CD4-positive, alpha-beta T cell (primary cell): ENCODE results near the gene MYH10. TPM values are rescaled to one million over a fixed set of nuclear protein-coding genes. Genes with fewer than 3 reads are reported as not detected.

Experiments used
- ATAC-seq: fragments of 200-7000 bp; cut with Tn5 transposase; one replicate; pipeline ENCODE4 v1.10.0; 2022; ENCODE audit warnings: mild to moderate bottlenecking; ENCODE audit not compliant: poor library complexity
- CTCF ChIA-PET: fragments of 350-600 bp; sonication (Branson Sonifier 250); formaldehyde crosslinking; loops from one replicate; lab custom pipeline; 2021; ENCODE audit warnings: antibody characterized with exemption, inconsistent platforms; lab: Charles Lee
- POLR2A ChIA-PET: fragments of 350-600 bp; sonication (Branson Sonifier 250); formaldehyde crosslinking; loops from one replicate; lab custom pipeline; 2021; ENCODE audit warnings: antibody characterized with exemption, inconsistent platforms; lab: Charles Lee
- DNase-seq, 14 experiments: peaks; one replicate each; pipeline ENCODE4 v3.0.0-alpha.2; 2013 to 2020; ENCODE audit warnings: mixed read lengths in 2 of 14
- H3K27ac ChIP-seq, 2 donors: one replicate each; pipeline versions ENCODE4 v1.5.1 to v1.7.0; 2013; ENCODE audit warnings: low read length in 2 of 2, low read depth in 1 of 2, mild to moderate bottlenecking in 1 of 2
- H3K27me3 ChIP-seq, 2 experiments: 1 replicate in 1 of 2; 2 replicates in 1 of 2; pipeline versions ENCODE4 v1.6.1 to v1.7.0; 2013; ENCODE audit warnings: low read length in 2 of 2, control low read depth in 1 of 2, mild to moderate bottlenecking in 1 of 2, moderate library complexity in 1 of 2; ENCODE audit not compliant: insufficient read depth in 2 of 2, control insufficient read depth in 1 of 2
- H3K36me3 ChIP-seq: one replicate; pipeline ENCODE4 v1.6.1; 2013; ENCODE audit warnings: low read length, control low read depth; ENCODE audit not compliant: insufficient read depth
- H3K4me1 ChIP-seq: one replicate; pipeline ENCODE4 v1.6.1; 2013; ENCODE audit warnings: low read length, control low read depth; ENCODE audit not compliant: insufficient read depth
- H3K4me3 ChIP-seq: one replicate; pipeline ENCODE4 v1.5.1; 2013; ENCODE audit warnings: mild to moderate bottlenecking, low read length, moderate library complexity
- H3K9me3 ChIP-seq, 2 experiments: 1 replicate in 1 of 2; 2 replicates in 1 of 2; pipeline versions ENCODE4 v1.6.1 to v1.7.0; 2013; ENCODE audit warnings: low read length in 2 of 2, mild to moderate bottlenecking in 2 of 2, control low read depth in 1 of 2, moderate library complexity in 1 of 2; ENCODE audit not compliant: control insufficient read depth in 1 of 2, insufficient read depth in 1 of 2
- H3K27ac Mint-ChIP-seq: one replicate; pipeline ENCODE4 v1.8.0; 2020; ENCODE audit warnings: mixed read lengths
- H3K27me3 Mint-ChIP-seq: one replicate; pipeline ENCODE4 v1.8.0; 2021; ENCODE audit warnings: mixed read lengths
- H3K36me3 Mint-ChIP-seq: one replicate; pipeline ENCODE4 v1.8.0; 2021; ENCODE audit warnings: low read depth, mixed read lengths
- H3K4me1 Mint-ChIP-seq: one replicate; pipeline ENCODE4 v1.8.0; 2021; ENCODE audit warnings: low read depth, mixed read lengths
- H3K4me3 Mint-ChIP-seq: one replicate; pipeline ENCODE4 v1.8.0; 2020; ENCODE audit warnings: mild to moderate bottlenecking, mixed read lengths
- H3K9me3 Mint-ChIP-seq: one replicate; pipeline ENCODE4 v1.8.0; 2020; ENCODE audit warnings: mixed read lengths
- intact Hi-C, 2 experiments: fragments of 100-400 bp; cut with DNase I in 1 of 2; cut with micrococcal nuclease in 1 of 2; formaldehyde crosslinking; loops; one replicate each; pipeline versions ENCODE4 v1.15.1 to v1.9.0; 2023 to 2025; cut with DNase I, micrococcal nuclease
- total RNA-seq, 174 experiments: library from RNA in 2 of 174; stranded (reverse) in 2 of 174; gene quantifications; one replicate each; pipeline ENCODE4 v1.2.3 and lab custom pipeline; 2021 to 2026
- TF ChIP-seq, protein P1 (sequence below): fragments of 200-600 bp; IDR thresholded peaks from one replicate; pipeline ENCODE4 v1.8.0; 2022; ENCODE audit warnings: antibody characterized with exemption, mild to moderate bottlenecking

MYH10 gene
- total RNA-seq, 2 experiments from 2014 or later, result 1.5 to 1.9 TPM

DNA sequence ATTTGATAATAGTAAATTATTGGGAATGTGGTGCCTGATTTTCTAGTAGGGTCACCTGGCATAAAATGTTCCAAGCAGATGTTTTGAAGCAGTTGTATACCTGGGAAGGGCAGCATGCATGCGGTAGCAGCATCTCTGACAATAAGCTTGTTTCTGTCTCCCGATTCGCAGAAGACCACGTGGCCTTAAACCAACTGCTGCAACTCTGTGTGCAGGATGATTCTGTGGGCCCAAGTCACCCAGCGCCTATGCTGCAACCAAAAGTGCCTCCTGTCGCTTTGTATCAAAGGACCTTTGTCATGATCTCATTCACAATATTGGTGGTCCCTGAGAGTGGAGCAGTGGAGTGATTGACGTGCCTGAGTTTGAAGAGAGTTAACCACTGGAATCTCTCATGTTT is 186.8 kb downstream of the MYH10 start:
- peaks cover 59% of the 10 kb centered on the region for H3K36me3 ChIP-seq
- POLR2A ChIA-PET, result no interaction called here

DNA sequence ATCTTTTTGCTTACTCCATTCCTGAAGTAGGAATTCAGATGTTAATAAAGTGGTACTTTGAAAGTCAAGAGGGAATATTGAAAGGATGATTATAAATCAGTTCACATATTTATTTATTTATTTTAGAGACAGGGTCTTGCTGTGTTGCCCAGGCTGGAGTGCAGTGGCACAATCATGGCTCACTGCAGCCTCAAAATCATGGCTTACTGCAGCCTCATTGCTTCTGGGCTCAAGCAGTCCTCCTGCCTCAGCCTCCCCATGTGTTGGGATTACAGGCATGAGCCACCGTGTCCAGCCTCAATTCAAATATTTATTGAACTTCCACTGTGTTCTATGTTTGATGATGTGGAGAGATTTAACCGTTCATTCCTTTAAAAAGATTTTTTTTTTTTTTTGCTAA is 188.2 kb downstream of the MYH10 start:
- POLR2A ChIA-PET, result no interaction called here
- Histone ChIP-seq H3K36me3 (peaks cover 48% of the 10 kb centered on the region), H3K4me1 (peaks cover 28% of the 10 kb centered on the region), H3K9me3 (no peaks in the 10 kb centered on the region), H3K27ac (no peak overlapping the region), H3K4me3 (no peak overlapping the region), H3K27me3 (no peaks in the 10 kb centered on the region)
- H3K27ac Mint-ChIP-seq, result peak overlapping the region; percentile 2
- intact Hi-C loops, result no loop called here
- peaks cover 80% of the 10 kb centered on the region for H3K4me1 Mint-ChIP-seq
- CTCF ChIA-PET, result no interaction called here
- DNase-seq (no peak), ATAC-seq (no peak)
- no peak overlapping the region for H3K4me3 Mint-ChIP-seq
- TF ChIP-seq, protein P1, sequence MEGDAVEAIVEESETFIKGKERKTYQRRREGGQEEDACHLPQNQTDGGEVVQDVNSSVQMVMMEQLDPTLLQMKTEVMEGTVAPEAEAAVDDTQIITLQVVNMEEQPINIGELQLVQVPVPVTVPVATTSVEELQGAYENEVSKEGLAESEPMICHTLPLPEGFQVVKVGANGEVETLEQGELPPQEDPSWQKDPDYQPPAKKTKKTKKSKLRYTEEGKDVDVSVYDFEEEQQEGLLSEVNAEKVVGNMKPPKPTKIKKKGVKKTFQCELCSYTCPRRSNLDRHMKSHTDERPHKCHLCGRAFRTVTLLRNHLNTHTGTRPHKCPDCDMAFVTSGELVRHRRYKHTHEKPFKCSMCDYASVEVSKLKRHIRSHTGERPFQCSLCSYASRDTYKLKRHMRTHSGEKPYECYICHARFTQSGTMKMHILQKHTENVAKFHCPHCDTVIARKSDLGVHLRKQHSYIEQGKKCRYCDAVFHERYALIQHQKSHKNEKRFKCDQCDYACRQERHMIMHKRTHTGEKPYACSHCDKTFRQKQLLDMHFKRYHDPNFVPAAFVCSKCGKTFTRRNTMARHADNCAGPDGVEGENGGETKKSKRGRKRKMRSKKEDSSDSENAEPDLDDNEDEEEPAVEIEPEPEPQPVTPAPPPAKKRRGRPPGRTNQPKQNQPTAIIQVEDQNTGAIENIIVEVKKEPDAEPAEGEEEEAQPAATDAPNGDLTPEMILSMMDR, result no peak
- H3K9me3 Mint-ChIP-seq, result no peaks in the 10 kb centered on the region
- H3K36me3 Mint-ChIP-seq, result peaks cover 74% of the 10 kb centered on the region
- H3K27me3 Mint-ChIP-seq, result no peaks in the 10 kb centered on the region

More for the DNA sequence above, 186.8 kb downstream of the MYH10 start:
- ATAC-seq, result no peak
- peaks cover 85% of the 10 kb centered on the region for H3K36me3 Mint-ChIP-seq
- DNase-seq, result no peak
- H3K4me1 Mint-ChIP-seq, result peaks cover 66% of the 10 kb centered on the region
- H3K4me3 ChIP-seq, result no peak overlapping the region
- no peaks in the 10 kb centered on the region for H3K27me3 ChIP-seq
- intact Hi-C loops, result no loop called here
- peaks cover 17% of the 10 kb centered on the region for H3K4me1 ChIP-seq
- TF ChIP-seq, protein P1, result no peak
- H3K27me3 Mint-ChIP-seq, result no peaks in the 10 kb centered on the region
- H3K27ac ChIP-seq, result no peak overlapping the region
- H3K9me3 Mint-ChIP-seq, result no peaks in the 10 kb centered on the region
- H3K4me3 Mint-ChIP-seq, result no peak overlapping the region
- no peak overlapping the region for H3K27ac Mint-ChIP-seq
- CTCF ChIA-PET, result no interaction called here
- no peaks in the 10 kb centered on the region for H3K9me3 ChIP-seq

DNA sequence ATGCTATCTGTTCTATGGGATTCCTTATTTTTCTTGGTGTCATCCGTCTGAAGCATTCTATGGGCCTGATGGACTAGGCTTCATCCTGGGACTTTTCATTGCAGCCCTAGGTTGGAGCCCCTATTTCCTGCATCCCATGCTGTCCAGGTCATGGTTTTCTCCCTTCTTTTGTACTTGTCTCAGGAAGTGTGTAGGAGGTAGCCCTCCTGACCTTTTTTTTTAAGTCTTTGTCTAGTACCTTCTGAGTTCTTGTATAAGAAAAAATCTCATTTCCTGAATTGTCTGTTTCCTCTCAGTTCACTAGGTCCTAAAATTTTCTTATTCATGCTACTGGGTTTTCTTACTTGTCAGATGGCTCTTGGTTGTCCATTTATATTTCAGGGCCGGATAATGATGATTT is 188.8 kb downstream of the MYH10 start:
- no peaks in the 10 kb centered on the region for H3K27me3 ChIP-seq
- DNase-seq, result no peak
- Mint-ChIP-seq H3K9me3 (no peaks in the 10 kb centered on the region), H3K27me3 (no peaks in the 10 kb centered on the region), H3K4me1 (peaks cover 82% of the 10 kb centered on the region), H3K36me3 (peaks cover 70% of the 10 kb centered on the region), H3K27ac (peak overlapping the region; percentile 2), H3K4me3 (peak overlapping the region; percentile 5)
- ChIA-PET CTCF (interaction anchor here (1.2 kb wide), 1 partner anchor 58 kb away, joined by 4 read pairs; no protein-coding TSS in a partner anchor), POLR2A (interaction anchor here (0.7 to 1.0 kb wide), 2 partner anchors 49 to 756 kb away, joined by 3 read pairs; no protein-coding TSS in a partner anchor)
- H3K36me3 ChIP-seq, result peaks cover 43% of the 10 kb centered on the region
- intact Hi-C loops, result no loop called here
- TF ChIP-seq, protein P1, result no peak
- H3K9me3 ChIP-seq, result no peaks in the 10 kb centered on the region
- no peak overlapping the region for H3K4me3 ChIP-seq
- ATAC-seq, result no peak
- H3K27ac ChIP-seq, result no peak overlapping the region
- H3K4me1 ChIP-seq, result peaks cover 32% of the 10 kb centered on the region
